ENCODE results near the gene MAP2K4.

The MAP2K4 gene

DNA sequence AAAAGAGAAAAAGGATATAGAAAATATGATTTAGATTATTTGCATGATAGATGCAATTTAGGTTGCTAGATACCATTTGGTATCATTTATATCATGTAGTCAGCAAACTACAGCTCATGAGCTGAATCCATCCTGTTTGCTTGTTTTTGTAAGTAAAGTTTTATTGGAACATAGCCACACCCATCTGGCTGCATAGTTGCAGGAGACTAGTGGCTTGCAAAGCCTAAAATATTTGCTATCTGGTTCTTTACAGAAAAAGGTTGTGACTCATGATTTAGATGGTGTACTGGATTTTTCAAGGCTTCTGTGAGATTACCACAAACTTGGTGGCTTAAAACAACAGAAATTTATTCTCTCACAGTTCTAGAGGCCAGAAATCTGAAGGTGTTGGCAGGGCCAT, 49.9 kb downstream of the MAP2K4 start:
- H3K27me3 ChIP-seq (ENCODE audit: control insufficient read depth, insufficient read depth, low read length): no peaks in the 10 kb centered on the region
- H3K4me1 ChIP-seq (ENCODE audit: control insufficient read depth, insufficient read depth, low read length): no peaks in the 10 kb centered on the region
- H3K36me3 ChIP-seq (ENCODE audit: control insufficient read depth, insufficient read depth, low read length): no peaks in the 10 kb centered on the region
- no peak overlapping the region for H3K27ac ChIP-seq (ENCODE audit: low read depth, low read length)
- H3K4me3 ChIP-seq (ENCODE audit: low read length): no peak overlapping the region
- no peak overlapping the region for H3K9ac ChIP-seq (ENCODE audit: low read length)

DNA sequence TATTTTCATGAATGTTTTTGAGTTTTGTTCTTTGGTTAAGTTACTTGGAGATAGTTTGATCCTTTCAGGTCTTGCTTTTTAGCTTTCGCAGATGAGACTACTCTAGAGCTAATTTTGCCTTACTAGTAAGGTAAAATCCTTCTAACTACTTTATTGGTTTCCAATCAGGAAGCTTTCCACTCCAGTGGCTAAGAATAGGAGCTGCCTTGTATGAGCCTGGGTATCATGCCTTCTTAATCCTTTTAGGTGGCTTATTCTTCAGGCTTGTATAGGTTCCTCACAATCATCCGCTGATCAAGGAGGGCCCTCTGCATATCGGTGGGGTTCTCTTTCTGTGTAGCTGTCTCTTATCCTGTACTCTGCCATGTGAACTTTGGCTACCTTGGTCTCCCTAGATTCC, 53.7 kb downstream of the MAP2K4 start:
- no peaks in the 10 kb centered on the region for H3K4me1 ChIP-seq (ENCODE audit: control insufficient read depth, insufficient read depth, low read length)
- H3K27ac ChIP-seq (ENCODE audit: low read depth, low read length): no peak overlapping the region
- H3K27me3 ChIP-seq (ENCODE audit: control insufficient read depth, insufficient read depth, low read length): no peaks in the 10 kb centered on the region
- no peak overlapping the region for H3K9ac ChIP-seq (ENCODE audit: low read length)
- no peaks in the 10 kb centered on the region for H3K36me3 ChIP-seq (ENCODE audit: control insufficient read depth, insufficient read depth, low read length)
- H3K4me3 ChIP-seq (ENCODE audit: low read length): no peak overlapping the region

DNA sequence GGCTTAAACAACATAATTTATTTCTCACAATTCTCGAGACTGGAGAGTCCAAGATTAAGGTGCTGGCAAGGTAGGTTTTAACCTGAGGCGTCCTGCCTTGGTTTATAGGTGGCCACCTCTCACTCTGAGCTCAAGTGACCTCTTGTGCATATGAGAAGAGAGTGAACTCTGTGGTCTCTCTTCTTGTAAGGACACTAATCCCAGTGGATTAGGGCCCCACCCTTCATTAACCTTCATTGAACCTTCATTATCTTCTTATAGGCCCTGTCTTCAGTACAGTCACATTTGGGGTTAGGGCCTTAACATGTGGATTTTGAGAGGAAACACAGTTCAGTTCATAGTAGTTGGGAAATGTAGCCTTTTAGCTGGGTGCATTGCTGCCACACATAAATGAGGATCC, 57.1 kb downstream of the MAP2K4 start:
- no peaks in the 10 kb centered on the region for H3K4me1 ChIP-seq (ENCODE audit: control insufficient read depth, insufficient read depth, low read length)
- no peak overlapping the region for H3K27ac ChIP-seq (ENCODE audit: low read depth, low read length)
- H3K36me3 ChIP-seq (ENCODE audit: control insufficient read depth, insufficient read depth, low read length): no peaks in the 10 kb centered on the region
- H3K4me3 ChIP-seq (ENCODE audit: low read length): no peak overlapping the region
- H3K9ac ChIP-seq (ENCODE audit: low read length): no peak overlapping the region
- H3K27me3 ChIP-seq (ENCODE audit: control insufficient read depth, insufficient read depth, low read length): no peaks in the 10 kb centered on the region

DNA sequence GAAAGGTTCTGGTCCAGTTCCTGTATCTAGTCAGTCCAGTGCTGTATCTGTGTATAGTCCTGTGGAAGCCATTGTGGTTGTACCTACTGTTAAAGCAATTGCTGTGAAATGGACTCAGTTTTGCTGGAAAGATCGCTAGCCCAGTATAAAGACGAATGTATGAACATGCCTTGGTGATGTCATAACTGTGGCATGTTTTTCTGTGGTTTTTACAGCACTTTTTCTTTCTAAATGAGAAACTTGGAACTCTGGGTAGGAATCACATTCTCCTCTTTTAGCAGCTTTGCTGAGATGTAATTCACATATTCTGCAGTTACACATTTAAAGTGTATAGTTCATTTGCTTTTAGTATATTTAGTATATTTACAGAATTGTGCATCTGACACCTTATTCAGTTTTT, 58.1 kb downstream of the MAP2K4 start:
- Histone ChIP-seq H3K36me3 (ENCODE audit: control insufficient read depth, insufficient read depth, low read length) (no peaks in the 10 kb centered on the region), H3K4me1 (ENCODE audit: control insufficient read depth, insufficient read depth, low read length) (no peaks in the 10 kb centered on the region), H3K27ac (ENCODE audit: low read depth, low read length) (no peak overlapping the region), H3K9ac (ENCODE audit: low read length) (no peak overlapping the region), H3K27me3 (ENCODE audit: control insufficient read depth, insufficient read depth, low read length) (no peaks in the 10 kb centered on the region), H3K4me3 (ENCODE audit: low read length) (no peak overlapping the region)

DNA sequence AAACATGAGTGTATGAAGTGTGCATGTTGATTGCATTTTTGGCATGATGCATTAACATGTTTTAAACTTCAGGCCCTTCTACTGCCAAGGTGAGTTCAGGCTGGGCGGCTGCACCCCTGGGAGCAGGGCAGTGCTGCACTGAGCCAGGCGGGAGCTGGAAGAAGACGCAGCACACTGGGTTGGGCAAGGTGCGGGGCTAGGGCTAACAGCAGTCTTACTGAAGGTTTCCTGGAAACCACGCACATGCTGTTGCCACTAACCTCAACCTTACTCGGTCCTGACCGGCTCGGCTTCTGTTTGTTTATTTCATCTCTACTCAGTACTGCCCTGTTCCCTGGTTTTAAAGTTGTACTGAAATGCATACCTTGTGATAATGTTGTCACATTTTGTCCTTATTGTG, 61.0 kb downstream of the MAP2K4 start:
- Histone ChIP-seq H3K9ac (ENCODE audit: low read length) (no peak overlapping the region), H3K4me3 (ENCODE audit: low read length) (no peak overlapping the region), H3K27me3 (ENCODE audit: control insufficient read depth, insufficient read depth, low read length) (no peaks in the 10 kb centered on the region), H3K36me3 (ENCODE audit: control insufficient read depth, insufficient read depth, low read length) (no peaks in the 10 kb centered on the region), H3K27ac (ENCODE audit: low read depth, low read length) (no peak overlapping the region), H3K4me1 (ENCODE audit: control insufficient read depth, insufficient read depth, low read length) (no peaks in the 10 kb centered on the region)

DNA sequence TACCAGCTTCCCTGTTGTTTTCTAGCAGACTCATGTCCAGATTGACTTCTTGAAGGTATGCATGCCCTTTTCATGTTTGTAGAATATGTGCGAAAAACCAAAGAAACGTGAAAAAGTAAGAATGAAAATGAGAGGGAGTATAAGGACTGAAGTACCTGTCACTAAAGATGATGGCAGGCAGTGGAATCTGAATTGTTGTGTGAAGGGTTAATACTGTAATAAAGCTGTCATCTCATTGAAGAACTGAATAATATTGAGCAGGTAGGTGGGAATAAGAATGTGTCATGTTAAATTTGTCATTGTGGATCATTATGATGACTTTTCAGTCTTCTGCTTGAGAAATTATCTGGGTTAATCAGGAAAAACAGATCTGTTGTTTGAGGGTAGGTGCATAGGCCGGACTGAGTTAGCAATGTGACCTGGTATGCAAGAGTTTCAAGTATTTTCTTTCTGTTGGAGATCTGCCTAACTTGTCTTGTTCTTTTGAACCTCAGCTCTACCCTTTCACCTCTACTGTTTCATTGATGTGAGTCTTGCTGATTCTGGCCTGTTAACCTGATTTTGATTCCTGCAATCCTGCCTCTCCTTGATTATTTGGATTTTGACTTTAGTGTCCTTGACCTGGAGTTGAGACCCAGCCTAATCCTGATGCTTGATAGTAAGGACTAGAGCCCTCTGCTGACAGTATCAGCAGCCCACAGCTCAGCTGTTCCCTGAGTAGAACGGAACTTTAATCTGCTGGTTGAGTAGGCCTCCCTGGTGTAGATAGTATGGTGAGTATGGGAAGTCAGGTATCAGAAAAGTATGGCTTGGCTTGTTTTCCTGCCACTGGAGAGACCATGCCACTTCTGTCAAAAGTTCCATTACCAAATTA, 64.6 kb downstream of the MAP2K4 start:
- no peak overlapping the region for H3K27ac ChIP-seq (ENCODE audit: low read depth, low read length)
- H3K36me3 ChIP-seq (ENCODE audit: control insufficient read depth, insufficient read depth, low read length): no peaks in the 10 kb centered on the region
- no peak overlapping the region for H3K4me3 ChIP-seq (ENCODE audit: low read length)
- no peak overlapping the region for H3K9ac ChIP-seq (ENCODE audit: low read length)
- H3K4me1 ChIP-seq (ENCODE audit: control insufficient read depth, insufficient read depth, low read length): no peaks in the 10 kb centered on the region
- no peaks in the 10 kb centered on the region for H3K27me3 ChIP-seq (ENCODE audit: control insufficient read depth, insufficient read depth, low read length)

DNA sequence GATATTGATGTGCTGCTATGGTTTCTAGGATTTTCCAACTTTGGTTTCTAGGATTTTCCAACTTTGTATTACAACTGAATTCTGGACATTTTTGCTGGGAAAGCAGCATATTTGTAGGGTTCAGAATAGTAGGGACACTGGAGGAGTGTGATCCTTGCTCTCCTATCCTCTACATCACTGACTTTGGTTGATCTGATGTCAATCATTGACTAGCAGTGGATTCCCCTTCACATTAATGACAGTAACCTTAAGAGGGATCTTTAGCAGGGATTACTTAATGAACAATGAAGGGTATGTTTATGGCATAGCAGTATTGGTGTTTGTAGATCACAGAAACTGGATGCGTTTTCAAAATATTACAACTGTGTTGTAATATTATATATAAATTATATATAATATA, 67.4 kb downstream of the MAP2K4 start:
- Histone ChIP-seq H3K9ac (ENCODE audit: low read length) (no peak overlapping the region), H3K4me3 (ENCODE audit: low read length) (no peak overlapping the region), H3K27me3 (ENCODE audit: control insufficient read depth, insufficient read depth, low read length) (no peaks in the 10 kb centered on the region), H3K4me1 (ENCODE audit: control insufficient read depth, insufficient read depth, low read length) (no peaks in the 10 kb centered on the region), H3K27ac (ENCODE audit: low read depth, low read length) (no peak overlapping the region), H3K36me3 (ENCODE audit: control insufficient read depth, insufficient read depth, low read length) (peaks cover 5% of the 10 kb centered on the region)

DNA sequence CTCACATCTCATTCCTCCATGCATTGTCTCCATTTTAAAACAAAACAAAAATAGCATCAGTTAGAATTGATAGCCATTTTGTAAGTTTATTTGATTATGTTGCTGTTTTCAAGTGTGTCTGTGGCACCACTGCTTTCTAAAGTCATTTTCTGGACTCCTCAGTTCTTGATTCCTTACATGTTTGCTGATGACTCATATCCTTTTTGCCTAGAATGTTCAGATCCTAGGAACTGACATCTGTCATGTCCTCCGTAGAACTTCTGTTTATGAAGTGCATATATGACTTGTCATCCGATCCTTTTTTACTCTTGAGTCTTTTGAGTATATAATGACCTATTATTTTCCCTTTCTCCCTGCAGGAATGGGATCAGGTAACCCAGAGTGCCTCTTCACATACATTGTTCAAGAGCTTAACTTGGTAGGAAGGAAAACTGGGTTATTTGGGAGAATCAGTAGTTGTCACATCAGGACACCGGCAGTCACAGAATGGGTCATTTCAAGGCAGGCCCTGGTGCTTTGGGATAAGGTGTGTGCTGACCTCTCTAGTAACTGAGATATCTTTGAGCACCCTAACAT, 69.2 kb downstream of the MAP2K4 start:
- no peaks in the 10 kb centered on the region for H3K27me3 ChIP-seq (ENCODE audit: control insufficient read depth, insufficient read depth, low read length)
- no peak overlapping the region for H3K27ac ChIP-seq (ENCODE audit: low read depth, low read length)
- H3K4me1 ChIP-seq (ENCODE audit: control insufficient read depth, insufficient read depth, low read length): no peaks in the 10 kb centered on the region
- H3K36me3 ChIP-seq (ENCODE audit: control insufficient read depth, insufficient read depth, low read length): peaks cover 5% of the 10 kb centered on the region
- H3K9ac ChIP-seq (ENCODE audit: low read length): no peak overlapping the region
- H3K4me3 ChIP-seq (ENCODE audit: low read length): no peak overlapping the region

DNA sequence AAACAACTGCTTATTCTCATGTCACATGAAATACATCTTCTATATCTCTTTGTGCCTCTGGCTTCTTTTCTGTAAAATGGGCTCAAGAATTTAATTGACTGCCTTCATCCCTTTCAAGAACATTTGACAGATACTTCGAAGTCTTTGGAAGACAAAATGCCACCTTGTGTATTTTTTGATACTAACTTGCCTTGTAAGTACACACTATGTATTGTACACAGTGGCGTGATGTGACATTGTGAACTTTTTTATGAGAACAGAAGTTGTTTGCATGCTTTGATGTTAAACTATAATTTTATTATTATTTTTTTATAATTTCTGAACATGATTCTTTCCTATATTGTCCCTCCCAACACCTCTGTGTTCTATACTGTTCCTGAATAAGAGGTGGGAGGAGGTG, 73.7 kb downstream of the MAP2K4 start:
- no peak overlapping the region for H3K9ac ChIP-seq (ENCODE audit: low read length)
- peaks cover 5% of the 10 kb centered on the region for H3K36me3 ChIP-seq (ENCODE audit: control insufficient read depth, insufficient read depth, low read length)
- H3K4me1 ChIP-seq (ENCODE audit: control insufficient read depth, insufficient read depth, low read length): no peaks in the 10 kb centered on the region
- H3K27me3 ChIP-seq (ENCODE audit: control insufficient read depth, insufficient read depth, low read length): no peaks in the 10 kb centered on the region
- H3K4me3 ChIP-seq (ENCODE audit: low read length): no peak overlapping the region
- no peak overlapping the region for H3K27ac ChIP-seq (ENCODE audit: low read depth, low read length)

DNA sequence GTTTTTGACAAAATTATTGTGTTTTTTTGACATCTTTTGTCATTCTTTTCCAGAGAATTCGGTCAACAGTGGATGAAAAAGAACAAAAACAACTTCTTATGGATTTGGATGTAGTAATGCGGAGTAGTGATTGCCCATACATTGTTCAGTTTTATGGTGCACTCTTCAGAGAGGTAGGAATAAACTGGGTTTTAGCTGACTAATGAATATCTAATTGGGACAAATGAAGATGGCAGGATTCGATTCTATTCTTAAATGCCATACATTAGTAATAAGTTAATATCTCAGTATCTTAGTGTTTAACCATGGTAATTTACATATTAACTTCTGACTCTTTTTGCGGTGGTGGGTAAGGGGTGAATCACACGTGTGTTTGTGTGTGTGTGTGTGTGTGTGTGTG, 74.8 kb downstream of the MAP2K4 start:
- Histone ChIP-seq H3K4me1 (ENCODE audit: control insufficient read depth, insufficient read depth, low read length) (no peaks in the 10 kb centered on the region), H3K36me3 (ENCODE audit: control insufficient read depth, insufficient read depth, low read length) (peaks cover 5% of the 10 kb centered on the region), H3K27ac (ENCODE audit: low read depth, low read length) (no peak overlapping the region), H3K27me3 (ENCODE audit: control insufficient read depth, insufficient read depth, low read length) (no peaks in the 10 kb centered on the region), H3K4me3 (ENCODE audit: low read length) (no peak overlapping the region), H3K9ac (ENCODE audit: low read length) (no peak overlapping the region)

DNA sequence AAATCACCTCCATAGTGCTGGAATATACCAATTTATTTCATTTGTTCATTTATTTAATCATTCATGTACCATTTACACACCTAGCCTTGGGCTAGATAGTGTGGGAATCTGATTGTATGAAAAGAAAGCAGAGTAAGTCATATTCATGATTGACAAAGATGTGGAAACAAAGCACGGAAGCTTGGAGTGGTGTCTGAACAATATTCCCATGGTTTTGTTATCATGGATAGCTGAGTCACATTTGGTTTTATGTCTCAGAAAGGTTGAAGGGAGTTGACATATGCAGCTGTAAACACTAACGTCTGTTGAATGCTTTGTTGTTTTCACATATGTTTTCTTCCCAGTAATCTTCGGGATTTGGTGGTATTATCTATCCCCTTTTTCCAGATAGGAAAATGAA, 76.6 kb downstream of the MAP2K4 start:
- no peak overlapping the region for H3K9ac ChIP-seq (ENCODE audit: low read length)
- no peaks in the 10 kb centered on the region for H3K4me1 ChIP-seq (ENCODE audit: control insufficient read depth, insufficient read depth, low read length)
- H3K27ac ChIP-seq (ENCODE audit: low read depth, low read length): no peak overlapping the region
- H3K27me3 ChIP-seq (ENCODE audit: control insufficient read depth, insufficient read depth, low read length): no peaks in the 10 kb centered on the region
- no peaks in the 10 kb centered on the region for H3K36me3 ChIP-seq (ENCODE audit: control insufficient read depth, insufficient read depth, low read length)
- H3K4me3 ChIP-seq (ENCODE audit: low read length): no peak overlapping the region

DNA sequence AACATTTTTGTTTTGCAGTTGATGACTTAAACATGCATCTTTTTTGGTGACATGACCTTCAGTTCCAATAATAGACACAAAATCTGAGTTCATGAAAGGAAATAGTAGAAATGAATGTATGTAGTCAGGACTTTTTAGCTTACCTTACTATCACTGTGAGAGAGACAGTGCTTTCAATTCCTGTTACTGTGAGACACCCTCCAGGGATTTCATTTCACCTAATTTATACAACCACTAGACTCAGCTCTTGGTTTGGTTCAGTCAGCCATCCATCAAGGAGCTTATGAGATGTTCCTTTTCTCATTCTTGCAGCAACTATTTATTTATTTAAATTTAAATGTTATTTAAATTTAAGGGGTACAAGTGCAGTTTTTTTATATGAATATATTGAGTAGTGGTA, 77.9 kb downstream of the MAP2K4 start:
- no peak overlapping the region for H3K4me3 ChIP-seq (ENCODE audit: low read length)
- H3K27me3 ChIP-seq (ENCODE audit: control insufficient read depth, insufficient read depth, low read length): no peaks in the 10 kb centered on the region
- H3K4me1 ChIP-seq (ENCODE audit: control insufficient read depth, insufficient read depth, low read length): no peaks in the 10 kb centered on the region
- no peak overlapping the region for H3K27ac ChIP-seq (ENCODE audit: low read depth, low read length)
- H3K9ac ChIP-seq (ENCODE audit: low read length): no peak overlapping the region
- H3K36me3 ChIP-seq (ENCODE audit: control insufficient read depth, insufficient read depth, low read length): no peaks in the 10 kb centered on the region

DNA sequence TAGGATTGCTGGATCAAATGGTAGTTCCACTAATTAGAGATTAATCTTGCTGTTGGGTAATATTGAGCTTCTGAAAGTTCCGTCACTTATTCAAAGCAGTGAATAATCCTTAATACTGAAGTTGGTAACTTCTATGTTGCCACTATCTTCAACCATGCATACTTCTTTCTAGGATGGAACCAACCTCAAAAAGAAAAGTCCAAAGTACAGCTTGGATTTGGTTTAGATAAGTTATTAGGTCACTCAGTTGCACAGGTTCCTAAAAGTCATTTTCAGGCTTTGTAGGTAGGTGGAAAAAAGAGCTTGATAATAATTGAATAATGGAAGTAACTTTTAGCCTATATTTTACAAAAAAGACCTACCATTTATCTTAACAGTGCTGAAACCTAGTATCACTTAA, 78.7 kb downstream of the MAP2K4 start:
- Histone ChIP-seq H3K27ac (ENCODE audit: low read depth, low read length) (no peak overlapping the region), H3K36me3 (ENCODE audit: control insufficient read depth, insufficient read depth, low read length) (no peaks in the 10 kb centered on the region), H3K9ac (ENCODE audit: low read length) (no peak overlapping the region), H3K4me1 (ENCODE audit: control insufficient read depth, insufficient read depth, low read length) (no peaks in the 10 kb centered on the region), H3K27me3 (ENCODE audit: control insufficient read depth, insufficient read depth, low read length) (no peaks in the 10 kb centered on the region), H3K4me3 (ENCODE audit: low read length) (no peak overlapping the region)
